K562 treated with DMSO at 1 percent for 12 hours (cell line): ENCODE measurements around the gene ZNF443. TPM values are rescaled to one million over a fixed set of nuclear protein-coding genes. Genes with fewer than 3 reads are reported as not detected.

ENCODE experiments used
- total RNA-seq: library from RNA; unstranded; fragments of 300-600 nt; gene quantifications from 2 replicates; pipeline ENCODE4 v1.2.3, GENCODE V29; 2022; ENCODE audit not compliant: insufficient read depth

ZNF443 gene
- total RNA-seq: 0.50 and 3.3 TPM in 2 replicates

GRCh38 chr19:12440541-12441316 is at the start of gene ZNF443:
TSS of gene ZNF443 (minus strand) at chr19:12441021. CDS start at chr19:12440914, 107 bp downstream.

GRCh38 chr19:12484371-12485051 is 43.7 kb upstream of the ZNF443 start, which contains the start of gene ZNF709:
TSS of gene ZNF709 (minus strand) at chr19:12484816. CDS start at chr19:12484657, 159 bp downstream.

GRCh38 chr19:12400633-12401502 is 40.0 kb downstream of the ZNF443 start, which contains the start of gene ZNF799:
TSS of gene ZNF799 (minus strand) at chr19:12401271. CDS start at chr19:12401070, 201 bp downstream.

Other genes with a start within 250 kb of the ZNF443 start
- 2.5 and 7.0 TPM in 2 replicates for gene ZNF44, start 146.1 kb downstream of the ZNF443 start, total RNA-seq
- gene ZNF563, start 107.4 kb downstream of the ZNF443 start, total RNA-seq: 0.86 and 2.8 TPM in 2 replicates
- gene ZNF442, start 75.3 kb downstream of the ZNF443 start, total RNA-seq: 1.0 and 3.3 TPM in 2 replicates
- 1.8 and 6.5 TPM in 2 replicates for gene ZNF799, start 39.8 kb downstream of the ZNF443 start, total RNA-seq
- gene ZNF709, start 43.8 kb upstream of the ZNF443 start, total RNA-seq: 0.31 TPM in 1 of 2 replicates, not detected in the other
- gene ZNF564, start 110.5 kb upstream of the ZNF443 start, total RNA-seq: 4.6 and 5.4 TPM in 2 replicates
- 1.4 TPM in 1 of 2 replicates, not detected in the other for gene ZNF490, start 169.8 kb upstream of the ZNF443 start, total RNA-seq
- 3.1 and 9.5 TPM in 2 replicates for gene ZNF791, start 169.9 kb upstream of the ZNF443 start, total RNA-seq
- gene MAN2B1, start 225.7 kb upstream of the ZNF443 start, total RNA-seq: 63.4 and 103 TPM in 2 replicates
- gene WDR83, start 225.8 kb upstream of the ZNF443 start, total RNA-seq: 13.5 and 16.3 TPM in 2 replicates
- 97.8 and 118 TPM in 2 replicates for gene DHPS, start 240.9 kb upstream of the ZNF443 start, total RNA-seq
- gene GNG14, start 247.0 kb upstream of the ZNF443 start, total RNA-seq: not detected in 2 replicates